ENCODE measurements around the gene NBEAL1. TPM values are rescaled to one million over a fixed set of nuclear protein-coding genes. Genes with fewer than 3 reads are reported as not detected.

The NBEAL1 gene
- total and polyA plus RNA-seq, 7 donors, result 2.3 to 14.7 (median 8.7) TPM

- H3K27ac ChIP-seq, result no peak overlapping the region
- H3K27me3 ChIP-seq (ENCODE audit: insufficient read depth in 3 of 3, low read length in 2 of 3), result no peaks in the 10 kb centered on the region
- 77 to 86% (median 79%) methylated on average over 1 of the region's 1 CpG for WGBS, 3 donors
- no peak for TF ChIP-seq CTCF (IDR thresholded peaks at IDR 0.05)
- peaks cover 0 to 63% of the 10 kb centered on the region in 2 donors for H3K36me3 ChIP-seq (ENCODE audit: insufficient read depth in 1 of 2, low read depth in 1 of 2)
- ATAC-seq (no peak), DNase-seq (no peak)
- intact Hi-C loops (cut with DNase I), result no loop called here
- H3K4me1 ChIP-seq, result no peaks in the 10 kb centered on the region
- no peaks in the 10 kb centered on the region for H3K9me3 ChIP-seq
- H3K4me3 ChIP-seq, result no peak overlapping the region
Observed at GRCh38 chr2:203122317-203122986, 107.8 kb downstream of the NBEAL1 start.

GRCh38 chr2:203126996-203127395 is 112.3 kb downstream of the NBEAL1 start:
- Histone ChIP-seq H3K4me1 (no peaks in the 10 kb centered on the region), H3K27me3 (ENCODE audit: insufficient read depth in 3 of 3, low read length in 2 of 3) (no peaks in the 10 kb centered on the region), H3K36me3 (ENCODE audit: insufficient read depth in 1 of 2, low read depth in 1 of 2) (peaks cover 0 to 100% of the 10 kb centered on the region in 2 donors), H3K9me3 (no peaks in the 10 kb centered on the region), H3K27ac (no peak overlapping the region), H3K4me3 (no peak overlapping the region)
- WGBS, 3 donors, result 92 to 96% (median 93%) methylated on average over 2 of the region's 2 CpGs
- DNase-seq (no peak), ATAC-seq (no peak)
- TF ChIP-seq CTCF (IDR thresholded peaks at IDR 0.05), result no peak
- intact Hi-C loops (cut with DNase I), result no loop called here

GRCh38 chr2:203135105-203135504 is 120.4 kb downstream of the NBEAL1 start:
- 94 to 95% (median 94%) methylated on average over 4 of the region's 4 CpGs for WGBS, 3 donors
- DNase-seq, result no peak

GRCh38 chr2:203143391-203143790 is 128.7 kb downstream of the NBEAL1 start:
- ATAC-seq (no peak), DNase-seq (no peak)
- no peaks in the 10 kb centered on the region for H3K27me3 ChIP-seq (ENCODE audit: insufficient read depth in 3 of 3, low read length in 2 of 3)
- no peaks in the 10 kb centered on the region for H3K9me3 ChIP-seq
- no peak for TF ChIP-seq CTCF (IDR thresholded peaks at IDR 0.05)
- no peak overlapping the region for H3K27ac ChIP-seq
- H3K4me3 ChIP-seq, result no peak overlapping the region
- H3K36me3 ChIP-seq (ENCODE audit: insufficient read depth in 1 of 2, low read depth in 1 of 2), result peaks cover 0 to 53% of the 10 kb centered on the region in 2 donors
- no peaks in the 10 kb centered on the region for H3K4me1 ChIP-seq
- intact Hi-C loops (cut with DNase I), result no loop called here

More at GRCh38 chr2:203135105-203135504, 120.4 kb downstream of the NBEAL1 start:
- H3K27me3 ChIP-seq (ENCODE audit: insufficient read depth in 3 of 3, low read length in 2 of 3), result no peaks in the 10 kb centered on the region
- H3K27ac ChIP-seq, result no peak overlapping the region
- no peaks in the 10 kb centered on the region for H3K9me3 ChIP-seq
- H3K4me3 ChIP-seq, result no peak overlapping the region
- no peak for TF ChIP-seq CTCF (IDR thresholded peaks at IDR 0.05)
- intact Hi-C loops (cut with DNase I), result loop anchor here in 1 of 2 donors (10.0 kb wide), 1 partner anchor 150 kb away; no protein-coding TSS in a partner anchor
- no peak for ATAC-seq
- H3K36me3 ChIP-seq (ENCODE audit: insufficient read depth in 1 of 2, low read depth in 1 of 2), result peaks cover 3 to 93% of the 10 kb centered on the region in 2 donors
- H3K4me1 ChIP-seq, result no peaks in the 10 kb centered on the region

- H3K36me3 ChIP-seq (ENCODE audit: insufficient read depth in 1 of 2, low read depth in 1 of 2), result peaks cover 0 to 70% of the 10 kb centered on the region in 2 donors
Observed at GRCh38 chr2:203149194-203149593, 134.5 kb downstream of the NBEAL1 start.

More at GRCh38 chr2:203149194-203149593, 134.5 kb downstream of the NBEAL1 start:
- no peaks in the 10 kb centered on the region for H3K27me3 ChIP-seq (ENCODE audit: insufficient read depth in 3 of 3, low read length in 2 of 3)
- no peaks in the 10 kb centered on the region for H3K9me3 ChIP-seq
- DNase-seq (no peak), ATAC-seq (no peak)
- no peak for TF ChIP-seq CTCF (IDR thresholded peaks at IDR 0.05)
- no peaks in the 10 kb centered on the region for H3K4me1 ChIP-seq
- intact Hi-C loops (cut with DNase I), result no loop called here
- WGBS, 3 donors, result 91 to 98% (median 94%) methylated on average over 1 of the region's 1 CpG
- no peak overlapping the region for H3K4me3 ChIP-seq
- H3K27ac ChIP-seq, result no peak overlapping the region

Data from psoas muscle (tissue), 8 donors.